Spleen (tissue), 11 donors: Measurements from ENCODE around the gene RASSF6. TPM values are rescaled to one million over a fixed set of nuclear protein-coding genes. Genes with fewer than 3 reads are reported as not detected.
"Not testable (repeated sequence)": the region's sequence is repeated elsewhere in the genome, so short reads cannot be mapped to it uniquely, and the experiment has no call there.

Experiments
- DNase-seq: peaks from one replicate; pipeline ENCODE4 v3.0.0-alpha.2; 2020
- H3K27ac ChIP-seq, 8 donors: fragments of 200-600 bp; sonication (generic) in 7 of 8; 1 replicate in 4 of 8; 2 replicates in 4 of 8; pipeline versions ENCODE4 v1.5.0 to v1.8.0; 2016 to 2021; ENCODE audit warnings: inconsistent platforms in 4 of 8, mild to moderate bottlenecking in 4 of 8, moderate library complexity in 1 of 8
- H3K27me3 ChIP-seq, 7 donors: fragments of 200-600 bp; sonication (generic) in 6 of 7; replicated peaks in 1 of 7; 1 replicate in 4 of 7; 2 replicates in 3 of 7; pipeline versions ENCODE4 v1.5.0 to v1.8.0; 2016 to 2021; ENCODE audit warnings: inconsistent platforms in 3 of 7, mild to moderate bottlenecking in 1 of 7
- H3K36me3 ChIP-seq, 6 donors: fragments of 200-600 bp; sonication (generic) in 5 of 6; 1 replicate in 4 of 6; 2 replicates in 2 of 6; pipeline versions ENCODE4 v1.5.0 to v1.8.0; 2016 to 2021; ENCODE audit warnings: inconsistent platforms in 2 of 6
- H3K4me1 ChIP-seq, 6 donors: fragments of 200-600 bp; sonication (generic) in 5 of 6; 1 replicate in 3 of 6; 2 replicates in 3 of 6; pipeline versions ENCODE4 v1.5.0 to v1.8.0; 2016 to 2021; ENCODE audit warnings: inconsistent platforms in 3 of 6
- H3K4me3 ChIP-seq, 8 donors: fragments of 200-600 bp; sonication (generic) in 7 of 8; 1 replicate in 4 of 8; 2 replicates in 4 of 8; pipeline versions ENCODE4 v1.5.0 to v1.8.0; 2016 to 2021; ENCODE audit warnings: inconsistent platforms in 4 of 8, mild to moderate bottlenecking in 4 of 8, moderate library complexity in 2 of 8
- H3K9me3 ChIP-seq, 8 donors: fragments of 200-600 bp; sonication (generic) in 7 of 8; 1 replicate in 4 of 8; 2 replicates in 4 of 8; pipeline versions ENCODE4 v1.5.0 to v1.8.0; 2016 to 2021; ENCODE audit warnings: inconsistent platforms in 4 of 8
- POLR2A ChIP-seq, 3 donors: fragments of 450-650 bp; IDR thresholded peaks; one replicate each; pipeline ENCODE4 v1.5.1; 2017; ENCODE audit warnings: antibody characterized with exemption in 3 of 3, mild to moderate bottlenecking in 1 of 3
- POLR2AphosphoS5 ChIP-seq, 3 donors: sonication (generic); formaldehyde crosslinking; IDR thresholded peaks; one replicate each; pipeline ENCODE4 v1.5.1; 2017; ENCODE audit warnings: antibody characterized with exemption in 3 of 3
- WGBS, 5 donors: extraction: QIAGEN DNeasy Blood & Tissue Kit in 3 of 5; methylation state at CpG; one replicate each; pipeline versions ENCODE4 v1.1.5 to v1.1.7; 2013 to 2018; 5-methylcytosine and 5-hydroxymethylcytosine counted together
- intact Hi-C: fragments of 100-400 bp; cut with DNase I; formaldehyde crosslinking; loops from one replicate; pipeline ENCODE4 v1.15.0; 2023; ENCODE audit warnings: low total_unique reads
- polyA plus RNA-seq, 3 donors: library from polyadenylated mRNA; stranded (reverse); fragments of 200-250 nt; gene quantifications; one replicate each; pipeline ENCODE4 v1.2.1, GENCODE V29; 2013
- total RNA-seq, 7 donors: library from RNA; depleted of rRNA in 3 of 7; stranded (reverse); fragments of >200 nt in 3 of 7; fragmentation: NEBNext Ultra II Directional in 4 of 7; extraction: Animal tissue kit (Norgen Biotek cat#: 25700) in 4 of 7; gene quantifications; one replicate each; pipeline versions ENCODE4 v1.1.0 to v1.2.1, GENCODE V29; 2016 to 2021
- TF ChIP-seq, protein P1 (sequence below), 11 experiments: fragments of 200-600 bp in 7 of 11; fragments of 450-650 bp in 4 of 11; sonication (generic) in 4 of 11; IDR thresholded peaks in 8 of 11; conservative IDR thresholded peaks in 3 of 11; 1 replicate in 7 of 11; 2 replicates in 4 of 11; pipeline versions ENCODE4 v1.4.0 to v1.8.0; 2016 to 2021; ENCODE audit warnings: antibody characterized with exemption in 11 of 11, inconsistent platforms in 4 of 11, mild to moderate bottlenecking in 1 of 11
- donor health status: healthy with polysubstance abuse.
- donor health status: DM: no; HTN: no; CAD: no; lungs with moderate emphysema.
- donor health status: DM: no; HTN: no; CAD: no.
- donor health status: Bipolar disorder and iron deficiency.
- donor health status: healthy.
- donor health status: DM: no; HTN: no; CAD: no.
- donor health status: DM: yes; HTN: yes; CAD: no.

RASSF6 gene
- total and polyA plus RNA-seq, 10 donors: 0.09 to 1.3 (median 0.29) TPM

DNA sequence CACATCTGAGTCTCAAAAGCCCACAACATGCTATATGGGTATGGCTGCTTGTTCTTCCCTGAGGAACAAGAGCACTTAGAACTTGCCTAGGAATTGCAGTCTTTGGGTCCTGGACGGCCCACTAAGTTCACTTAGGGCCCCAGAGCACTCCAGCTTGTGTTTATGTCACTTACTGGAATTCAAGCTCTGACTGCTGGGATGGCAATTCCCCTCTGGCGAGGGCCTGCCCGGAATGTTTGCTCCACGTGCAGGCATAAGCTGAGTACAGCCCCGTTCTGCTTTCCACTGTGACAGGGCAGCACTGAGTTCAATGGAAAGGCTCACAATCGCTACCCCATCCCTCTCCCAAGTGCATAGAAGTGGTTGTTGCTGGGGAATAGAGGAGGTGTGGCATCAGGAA lies 25.9 kb upstream of the RASSF6 start:
- TF ChIP-seq, protein P1, sequence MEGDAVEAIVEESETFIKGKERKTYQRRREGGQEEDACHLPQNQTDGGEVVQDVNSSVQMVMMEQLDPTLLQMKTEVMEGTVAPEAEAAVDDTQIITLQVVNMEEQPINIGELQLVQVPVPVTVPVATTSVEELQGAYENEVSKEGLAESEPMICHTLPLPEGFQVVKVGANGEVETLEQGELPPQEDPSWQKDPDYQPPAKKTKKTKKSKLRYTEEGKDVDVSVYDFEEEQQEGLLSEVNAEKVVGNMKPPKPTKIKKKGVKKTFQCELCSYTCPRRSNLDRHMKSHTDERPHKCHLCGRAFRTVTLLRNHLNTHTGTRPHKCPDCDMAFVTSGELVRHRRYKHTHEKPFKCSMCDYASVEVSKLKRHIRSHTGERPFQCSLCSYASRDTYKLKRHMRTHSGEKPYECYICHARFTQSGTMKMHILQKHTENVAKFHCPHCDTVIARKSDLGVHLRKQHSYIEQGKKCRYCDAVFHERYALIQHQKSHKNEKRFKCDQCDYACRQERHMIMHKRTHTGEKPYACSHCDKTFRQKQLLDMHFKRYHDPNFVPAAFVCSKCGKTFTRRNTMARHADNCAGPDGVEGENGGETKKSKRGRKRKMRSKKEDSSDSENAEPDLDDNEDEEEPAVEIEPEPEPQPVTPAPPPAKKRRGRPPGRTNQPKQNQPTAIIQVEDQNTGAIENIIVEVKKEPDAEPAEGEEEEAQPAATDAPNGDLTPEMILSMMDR (IDR thresholded peaks at IDR 0.05 in 8 of 11, conservative IDR thresholded peaks at IDR 0.05 in 3 of 11): no peak
- TF ChIP-seq POLR2AphosphoS5 (IDR thresholded peaks at IDR 0.05) (no peak), POLR2A (IDR thresholded peaks at IDR 0.05) (no peak)
- WGBS, 5 donors: 79 to 94% (median 88%) methylated on average over 5 to 6 of the region's 6 CpGs
- no peaks in the 10 kb centered on the region for H3K36me3 ChIP-seq
- peaks cover 0 to 8% (median 0%) of the 10 kb centered on the region in 8 donors for H3K9me3 ChIP-seq
- DNase-seq: no peak
- intact Hi-C loops: no loop called here
- H3K4me3 ChIP-seq: no peak overlapping the region
- H3K27ac ChIP-seq: no peak overlapping the region
- no peaks in the 10 kb centered on the region for H3K27me3 ChIP-seq
- no peaks in the 10 kb centered on the region for H3K4me1 ChIP-seq

DNA sequence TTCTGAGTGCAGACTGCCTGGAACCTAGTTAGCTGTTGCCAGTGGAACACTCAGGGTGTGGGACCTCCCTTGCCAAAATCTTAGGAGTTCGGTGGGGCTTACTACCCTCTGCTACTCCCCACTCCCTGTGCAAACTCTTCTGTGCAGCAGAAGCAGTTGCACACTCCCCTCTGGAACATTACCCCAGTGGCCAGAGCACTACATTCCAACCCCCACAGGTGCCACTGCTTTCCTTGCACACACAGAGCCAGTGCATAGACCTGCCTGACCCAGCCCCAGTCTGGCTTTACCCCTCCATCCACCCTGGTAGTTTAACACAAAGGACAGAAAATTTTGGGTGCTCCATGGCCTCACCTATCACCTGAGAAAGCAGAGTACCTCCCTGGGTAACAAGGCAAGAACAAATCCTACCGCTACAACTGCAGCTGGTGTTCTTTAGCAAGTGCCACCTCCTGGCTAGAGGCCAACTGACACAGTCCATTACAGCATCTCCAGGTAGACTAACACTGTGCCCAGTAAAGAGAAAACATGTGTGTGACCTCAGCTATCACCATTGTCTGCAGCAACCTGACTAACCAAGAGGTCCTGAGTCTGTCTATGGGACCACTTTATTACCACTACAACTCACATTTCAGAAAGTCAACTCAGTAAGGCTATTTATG lies 11.5 kb upstream of the RASSF6 start:
- WGBS, 5 donors: 75 to 94% (median 93%) methylated on average over 2 of the region's 2 CpGs
- no peaks in the 10 kb centered on the region for H3K4me1 ChIP-seq
- no peak for TF ChIP-seq POLR2A (IDR thresholded peaks at IDR 0.05)
- TF ChIP-seq, protein P1 (IDR thresholded peaks at IDR 0.05 in 8 of 11, conservative IDR thresholded peaks at IDR 0.05 in 3 of 11): no peak
- no peak for TF ChIP-seq POLR2AphosphoS5 (IDR thresholded peaks at IDR 0.05)

DNA sequence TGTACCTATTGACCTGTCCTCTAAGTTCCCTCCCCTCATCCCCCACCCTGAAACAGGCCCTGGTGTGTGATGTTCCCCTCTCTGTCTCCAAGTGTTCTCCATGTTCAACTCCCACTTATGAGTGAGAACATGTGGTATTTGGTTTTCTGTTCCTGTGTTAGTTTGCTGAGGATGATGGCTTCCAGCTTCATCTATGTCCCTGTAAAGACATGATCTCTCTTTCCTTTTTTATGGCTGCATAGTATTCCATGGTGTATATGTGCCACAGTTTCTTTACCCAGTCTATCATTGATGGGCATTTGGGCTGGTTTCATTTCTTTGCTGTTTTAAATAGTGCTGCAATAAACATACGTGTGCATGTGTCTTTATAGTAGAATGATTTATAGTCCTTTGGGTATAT lies 8.6 kb upstream of the RASSF6 start:
- H3K4me1 ChIP-seq, intact Hi-C loops, H3K36me3 ChIP-seq, H3K4me3 ChIP-seq, H3K27ac ChIP-seq, H3K9me3 ChIP-seq, DNase-seq: not testable (repeated sequence)
- 81 to 97% (median 86%) methylated on average over 1 of the region's 1 CpG for WGBS, 5 donors
- peaks cover 0 to 11% (median 0%) of the 10 kb centered on the region in 7 donors for H3K27me3 ChIP-seq

More for the DNA sequence above, 11.5 kb upstream of the RASSF6 start:
- Histone ChIP-seq H3K4me3 (no peak overlapping the region), H3K36me3 (no peaks in the 10 kb centered on the region), H3K27ac (no peak overlapping the region), H3K27me3 (peaks cover 0 to 11% (median 0%) of the 10 kb centered on the region in 7 donors), H3K9me3 (peaks cover 0 to 5% (median 0%) of the 10 kb centered on the region in 8 donors)
- intact Hi-C loops: no loop called here
- DNase-seq: no peak

DNA sequence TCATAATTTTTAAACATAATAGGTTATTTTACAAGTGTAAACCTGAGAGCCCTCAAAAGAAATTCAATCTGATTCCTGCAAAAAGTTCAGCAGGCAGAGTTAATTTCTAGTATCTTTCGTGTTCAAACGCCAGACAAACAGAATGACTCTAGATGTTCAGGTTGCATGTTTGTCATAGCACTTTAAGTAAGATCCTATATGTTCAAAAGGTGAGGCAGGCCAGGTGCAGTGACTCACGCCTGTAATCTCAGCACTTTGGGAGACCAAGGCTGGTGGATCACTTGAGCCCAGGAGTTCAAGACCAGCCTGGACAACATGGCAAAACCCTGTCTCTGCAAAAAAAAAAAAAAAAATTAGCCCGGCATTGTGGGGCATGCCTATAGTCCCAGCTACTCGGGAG lies 1.1 kb upstream of the RASSF6 start:
- H3K27ac ChIP-seq: no peak overlapping the region
- TF ChIP-seq POLR2AphosphoS5 (IDR thresholded peaks at IDR 0.05): no peak
- TF ChIP-seq, protein P1 (IDR thresholded peaks at IDR 0.05 in 8 of 11, conservative IDR thresholded peaks at IDR 0.05 in 3 of 11): no peak
- TF ChIP-seq POLR2A (IDR thresholded peaks at IDR 0.05): no peak
- no peak for DNase-seq
- peaks cover 0 to 32% (median 6%) of the 10 kb centered on the region in 7 donors for H3K27me3 ChIP-seq
- peaks cover 0 to 7% (median 2%) of the 10 kb centered on the region in 6 donors for H3K4me1 ChIP-seq
- no peaks in the 10 kb centered on the region for H3K36me3 ChIP-seq
- H3K4me3 ChIP-seq: no peak overlapping the region
- H3K9me3 ChIP-seq: no peaks in the 10 kb centered on the region
- 89 to 99% (median 92%) methylated on average over 5 of the region's 5 CpGs for WGBS, 5 donors
- intact Hi-C loops: no loop called here
